Activated CD8-positive, alpha-beta memory T cell treated with anti-CD3 and anti-CD28 coated beads, Interleukin-2, amount 50 U/mL, for 1 hour (primary cell): ENCODE results near the gene CTRB2.

Experiments
- DNase-seq: peaks from one replicate; pipeline ENCODE4 v3.0.0-alpha.2; 2020; ENCODE audit errors: extremely low read depth

Gene CTRB2

DNA sequence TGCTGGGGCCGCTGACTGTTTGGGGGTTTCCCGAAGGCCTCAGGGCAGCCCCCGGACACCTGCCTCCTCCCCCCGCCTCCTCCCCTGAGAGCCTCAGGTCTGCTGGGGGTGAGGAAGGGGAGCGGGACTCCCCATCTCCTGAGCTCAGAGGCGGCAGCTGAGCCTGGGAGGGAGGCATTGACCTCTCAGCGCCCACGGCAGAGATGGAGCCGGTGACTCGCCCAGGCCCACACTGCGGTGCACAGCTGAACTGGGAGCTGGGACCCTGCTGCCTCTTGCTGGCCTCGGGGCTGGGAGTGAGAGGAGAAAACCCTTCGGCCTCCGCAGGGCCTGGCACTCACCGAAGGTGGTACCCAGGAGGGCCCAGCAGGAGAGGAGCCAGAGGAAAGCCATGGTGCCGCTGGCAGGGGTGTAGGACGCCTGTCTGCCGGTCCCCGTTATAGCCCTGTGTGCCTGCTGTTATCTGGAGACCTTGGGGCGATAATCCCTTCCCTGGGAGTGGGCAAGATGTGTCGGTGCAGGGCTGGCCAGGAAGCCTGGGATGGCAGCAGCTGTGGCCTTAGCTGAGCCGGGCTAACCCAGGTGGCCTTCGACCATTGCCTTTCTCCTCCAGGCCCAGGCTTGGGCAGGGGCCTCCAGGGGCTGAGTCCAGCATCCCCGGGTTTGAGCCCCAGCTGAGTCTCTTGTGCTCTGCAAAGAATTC is at the start of gene CTRB2:
CTRB2 (minus strand) TSS at position 413 of the 703 bp plus-strand sequence; CDS start at position 393, 20 bp downstream.
- no peak for DNase-seq

DNA sequence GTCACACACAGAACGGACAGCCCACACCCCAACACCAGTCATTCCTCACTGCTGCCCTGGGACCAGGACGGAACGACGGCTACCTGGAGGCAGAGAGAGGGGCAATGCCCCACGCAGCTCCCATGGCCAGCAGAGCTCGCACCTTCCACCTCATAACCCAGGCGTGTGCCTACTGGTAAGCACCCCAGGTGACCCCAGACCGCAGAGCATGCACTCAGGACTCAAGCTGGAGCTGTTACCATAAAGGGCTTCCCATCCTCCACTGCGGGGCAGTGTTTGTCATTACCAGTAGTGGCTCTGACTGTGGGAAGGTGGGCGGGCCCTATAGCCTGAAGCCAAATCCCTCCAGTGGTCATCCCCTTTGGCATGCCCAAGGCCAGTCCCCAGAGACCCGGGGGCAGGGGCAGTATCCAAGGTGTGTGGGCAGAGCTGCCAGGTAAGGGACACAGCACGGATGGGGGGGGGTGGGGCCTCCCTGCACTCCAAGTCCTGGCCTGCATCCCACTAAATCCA is 49.2 kb upstream of the CTRB2 start:
- DNase-seq: no peak

GRCh38 chr16:75254359-75254837 is 47.4 kb upstream of the CTRB2 start:
- no peak for DNase-seq

DNA sequence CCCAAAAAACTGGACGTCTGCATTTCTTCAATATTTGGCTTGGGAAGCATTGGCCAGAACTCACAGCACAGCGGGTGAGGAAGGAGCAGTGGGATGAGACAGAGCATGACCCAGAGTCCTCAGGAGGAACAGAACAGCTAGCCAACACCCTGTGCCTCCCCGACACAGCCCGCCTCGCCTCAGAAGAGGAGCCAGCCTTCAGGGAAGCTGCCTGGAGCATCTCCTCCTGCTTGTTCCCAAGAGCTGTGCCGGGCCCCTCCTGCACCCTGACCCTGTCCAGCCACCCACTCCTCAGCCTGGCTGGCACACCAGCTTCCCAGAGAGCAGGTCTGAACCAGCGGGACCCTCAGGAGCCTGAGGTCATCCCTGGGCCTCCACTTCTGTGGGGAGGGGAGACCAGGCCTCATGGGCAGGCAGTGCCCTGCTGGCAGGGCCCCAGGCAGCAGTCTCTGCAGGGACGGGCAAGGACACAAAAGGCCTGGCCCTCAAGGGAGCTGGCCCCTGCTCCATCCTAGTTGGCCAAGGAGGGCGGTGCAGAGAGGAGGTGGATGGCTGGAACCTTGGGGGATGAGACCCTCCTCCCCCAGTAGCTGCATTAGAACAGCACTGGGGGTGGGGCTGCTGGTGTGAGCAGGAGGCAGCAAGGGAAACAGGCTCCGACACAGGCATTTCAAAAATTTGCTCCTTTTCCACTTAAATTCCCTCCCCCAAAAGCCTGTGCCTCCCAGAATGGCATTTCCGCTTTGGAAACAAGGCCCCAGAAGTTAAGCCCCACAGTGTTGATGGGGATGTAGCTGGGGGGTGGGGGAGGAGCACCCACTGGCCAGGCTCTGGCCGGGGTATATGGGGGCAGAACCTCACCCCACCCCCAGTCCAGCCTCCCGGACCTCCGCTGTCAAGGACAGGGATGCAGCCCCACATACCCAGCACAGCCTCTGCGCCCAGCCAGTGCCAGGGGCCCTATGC is 46.3 kb upstream of the CTRB2 start:
- DNase-seq: no peak

GRCh38 chr16:75252049-75252864 is 45.3 kb upstream of the CTRB2 start:
- no peak for DNase-seq

DNA sequence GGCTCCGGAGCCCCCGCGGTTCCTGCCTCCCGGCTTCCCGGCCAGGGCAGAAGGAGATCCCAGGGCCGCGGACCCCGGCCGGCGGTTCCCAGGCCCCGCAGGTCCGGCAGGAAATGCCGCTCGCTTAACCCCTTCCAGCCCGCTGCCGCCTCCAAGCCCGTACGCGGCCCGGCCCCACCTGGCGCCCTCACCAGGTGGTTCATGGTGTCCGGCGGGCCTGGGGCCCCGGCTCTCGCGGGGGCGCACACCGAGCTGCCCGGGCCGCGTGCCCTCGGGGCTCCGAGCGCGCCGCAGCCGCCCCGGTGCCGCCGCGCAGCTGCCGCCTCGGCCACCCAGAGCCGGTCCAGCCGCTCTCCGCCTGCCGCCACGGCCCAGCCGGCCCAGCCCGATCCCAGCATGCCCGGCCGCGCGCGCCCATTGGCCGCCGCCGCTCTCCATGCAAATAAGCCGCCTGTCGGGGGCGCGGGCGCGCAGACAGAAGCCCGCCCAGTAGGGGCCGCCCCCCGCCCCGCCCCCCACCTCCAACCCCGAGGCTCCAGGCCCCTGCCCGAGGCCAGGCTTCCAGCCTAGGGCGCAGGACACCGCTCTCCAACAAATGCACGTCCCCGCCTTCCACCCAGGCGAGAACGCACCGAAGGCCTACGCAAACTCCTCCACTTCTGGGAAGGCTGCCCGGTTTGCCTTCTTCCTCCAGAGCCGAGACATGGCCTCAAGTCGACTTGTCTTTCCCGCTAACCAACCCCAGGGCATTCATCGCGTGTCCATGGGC is 44.5 kb upstream of the CTRB2 start, which contains the start of gene BCAR1:
BCAR1 (minus strand) TSS at position 345 of the 769 bp plus-strand sequence; CDS start at position 203, 142 bp downstream.
- DNase-seq: no peak

DNA sequence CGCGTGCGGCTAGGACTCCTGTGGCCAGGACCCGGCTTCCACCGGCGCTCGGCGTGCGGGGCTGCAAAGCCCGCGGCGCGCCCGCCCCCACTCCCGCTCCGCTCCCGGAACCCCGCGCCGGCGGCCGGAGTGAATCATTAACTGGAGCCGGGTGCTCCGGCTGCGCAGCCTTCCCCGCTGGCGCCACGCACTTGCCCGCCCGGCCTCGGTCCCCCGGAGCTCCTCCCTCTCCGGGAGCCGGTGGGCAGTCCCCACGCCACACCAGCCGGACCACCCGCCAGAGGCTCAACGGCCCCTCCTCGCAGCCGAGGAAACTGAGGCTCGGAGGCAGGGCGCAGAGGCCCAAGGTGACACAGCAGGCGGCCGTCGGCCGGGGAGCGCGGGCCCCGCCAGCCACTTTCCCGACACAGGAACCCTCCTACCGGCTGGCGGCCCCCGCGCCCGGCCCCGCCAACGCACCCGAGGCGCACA is 43.9 kb upstream of the CTRB2 start:
- no peak for DNase-seq

DNA sequence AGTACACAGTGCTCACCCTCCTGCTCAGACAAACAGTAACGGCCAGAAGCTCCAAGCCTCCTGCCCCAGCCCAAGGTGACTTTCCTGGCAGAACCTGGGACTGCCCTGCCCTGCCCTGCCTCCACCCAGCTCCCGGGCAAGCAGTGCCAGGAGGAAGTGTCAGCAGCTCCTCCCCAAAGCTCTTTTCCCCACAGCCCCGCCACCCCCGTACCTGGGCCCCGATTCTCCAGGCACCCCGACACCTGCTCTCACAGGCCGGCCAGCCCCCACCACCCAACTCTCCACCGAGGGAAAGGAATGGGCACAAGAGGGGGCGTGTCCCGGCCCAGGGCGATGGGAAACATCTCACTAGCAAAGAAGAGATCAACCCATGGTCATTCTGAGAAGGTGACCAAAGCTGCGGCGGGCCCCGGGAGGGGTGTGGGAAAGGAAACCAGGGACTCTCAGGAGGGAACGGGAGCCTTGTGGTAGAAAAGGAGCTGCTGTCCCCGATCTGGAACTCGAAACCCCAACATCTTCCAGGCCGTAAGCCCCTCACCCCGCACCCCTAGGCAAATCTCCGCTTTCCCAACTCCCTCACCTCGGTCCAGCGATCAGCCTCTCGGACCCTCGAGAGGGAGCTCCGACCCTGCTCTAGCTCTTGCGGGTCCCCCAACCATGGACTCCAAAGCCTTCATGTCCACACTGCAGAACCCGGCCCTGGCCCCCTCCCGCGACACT is 43.3 kb upstream of the CTRB2 start:
- no peak for DNase-seq

- no peak for DNase-seq
Observed at GRCh38 chr16:75249441-75249840, 42.5 kb upstream of the CTRB2 start.

DNA sequence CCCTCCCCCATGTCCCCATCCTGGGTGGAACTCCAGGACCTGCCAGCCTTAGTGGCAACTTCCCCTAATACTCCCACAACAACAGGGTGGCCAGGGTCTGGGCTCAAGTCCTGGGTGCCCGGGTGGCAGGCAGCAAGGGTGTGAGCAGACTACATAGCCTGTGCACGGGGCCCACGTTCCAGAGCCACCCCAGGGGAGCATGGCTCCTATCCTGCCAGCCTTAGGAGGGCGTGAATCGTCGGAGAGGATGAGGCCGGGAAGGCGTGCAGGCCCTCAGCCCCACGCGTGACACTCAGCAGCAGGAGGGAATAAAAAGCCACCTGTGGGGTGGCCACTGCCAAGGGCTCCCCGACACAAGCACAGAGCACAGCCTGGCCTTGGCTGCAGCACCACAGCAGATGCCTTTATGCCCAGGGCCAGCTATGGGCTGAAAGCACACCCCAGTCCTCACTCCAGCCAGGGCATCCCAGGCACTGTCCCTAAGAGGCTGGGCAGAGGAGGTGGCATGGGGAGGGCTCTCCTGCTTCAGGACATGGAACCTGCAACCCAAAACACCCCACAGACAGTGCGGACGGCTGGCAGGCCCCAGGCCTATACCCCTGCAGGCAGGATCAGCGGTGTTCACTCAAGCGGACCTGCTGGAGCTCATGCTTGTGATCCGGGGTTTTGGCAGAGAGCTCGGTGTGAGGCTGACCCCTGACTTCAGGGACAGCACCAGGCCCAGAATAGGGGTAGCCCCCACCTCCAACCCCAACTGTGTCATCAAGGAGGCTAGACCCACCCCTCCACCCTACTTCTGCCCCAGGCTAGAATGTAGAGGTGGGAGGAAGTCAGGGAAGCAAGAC is 41.8 kb upstream of the CTRB2 start:
- no peak for DNase-seq

DNA sequence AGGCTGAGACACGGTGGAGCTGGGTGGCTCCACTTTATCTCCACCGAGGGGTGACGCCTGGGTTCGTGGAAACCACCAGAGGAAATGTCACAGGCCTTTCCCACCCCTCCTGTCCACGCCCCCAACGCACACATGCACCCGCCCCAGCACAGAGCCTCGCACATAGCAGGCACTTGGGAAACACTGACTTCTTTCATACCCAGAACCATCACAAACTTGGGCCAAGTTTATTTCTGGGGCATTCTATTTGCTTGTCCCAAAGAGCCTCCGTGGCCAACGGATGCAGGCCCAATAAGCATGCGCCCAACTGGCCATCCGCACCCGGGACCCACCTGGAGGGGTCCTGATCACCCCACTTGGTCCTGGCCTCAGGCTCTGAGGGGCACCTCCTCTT is 41.2 kb upstream of the CTRB2 start:
- no peak for DNase-seq

DNA sequence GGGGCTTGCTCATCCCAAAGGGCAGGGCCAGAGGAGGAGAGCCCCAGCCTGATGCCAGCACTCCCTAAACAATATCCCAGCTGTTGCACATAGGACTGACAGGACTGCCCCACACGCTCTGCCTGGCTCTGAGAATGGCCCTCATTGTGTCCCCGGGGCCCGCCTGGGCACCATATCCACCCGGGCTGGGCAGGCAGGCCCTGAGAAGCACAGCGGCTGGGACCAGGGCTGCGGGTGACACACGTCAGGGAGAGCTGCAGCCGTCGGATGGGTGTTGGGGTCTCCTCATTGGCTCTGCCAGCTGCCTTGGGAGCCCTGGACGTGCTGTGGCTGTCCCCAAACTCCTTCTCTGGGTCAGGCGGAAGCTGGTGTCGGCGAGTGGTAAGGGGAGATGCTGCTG is 40.3 kb upstream of the CTRB2 start:
- no peak for DNase-seq

DNA sequence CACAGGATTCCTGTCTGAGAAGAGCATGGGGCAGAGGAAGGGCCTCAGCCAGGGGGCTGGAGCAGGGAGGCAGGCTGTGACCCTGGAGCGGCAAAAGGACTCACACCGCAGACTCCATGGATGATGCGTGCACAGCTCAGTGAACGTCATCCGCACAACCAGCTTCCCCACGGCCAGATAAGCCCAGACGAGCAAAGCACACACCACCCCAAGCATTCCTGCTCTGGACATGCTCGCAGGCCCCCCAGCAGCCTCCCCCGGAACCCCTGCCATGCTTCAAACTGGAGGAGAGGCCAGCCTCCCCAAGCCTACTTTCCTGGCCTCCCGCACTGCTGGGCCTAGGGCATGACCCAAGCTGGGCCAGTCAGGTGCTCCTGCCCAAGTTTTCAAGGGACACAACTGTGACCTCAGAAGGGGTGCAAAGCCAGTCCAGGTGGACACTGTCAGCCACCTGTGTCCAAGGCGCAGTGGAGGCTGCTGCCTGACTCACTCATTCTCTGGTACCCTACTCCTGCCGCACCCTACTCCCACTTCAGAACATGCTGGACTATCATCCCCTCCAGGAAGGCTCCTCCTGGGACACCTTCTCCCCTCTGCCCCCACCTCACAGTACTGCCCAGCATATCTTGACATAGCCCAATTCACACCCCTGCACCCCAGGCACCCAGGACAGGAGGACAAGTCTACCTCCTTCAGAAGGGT is 39.7 kb upstream of the CTRB2 start:
- no peak for DNase-seq

- no peak for DNase-seq
Observed at GRCh38 chr16:75244844-75245758, 38.1 kb upstream of the CTRB2 start.

DNA sequence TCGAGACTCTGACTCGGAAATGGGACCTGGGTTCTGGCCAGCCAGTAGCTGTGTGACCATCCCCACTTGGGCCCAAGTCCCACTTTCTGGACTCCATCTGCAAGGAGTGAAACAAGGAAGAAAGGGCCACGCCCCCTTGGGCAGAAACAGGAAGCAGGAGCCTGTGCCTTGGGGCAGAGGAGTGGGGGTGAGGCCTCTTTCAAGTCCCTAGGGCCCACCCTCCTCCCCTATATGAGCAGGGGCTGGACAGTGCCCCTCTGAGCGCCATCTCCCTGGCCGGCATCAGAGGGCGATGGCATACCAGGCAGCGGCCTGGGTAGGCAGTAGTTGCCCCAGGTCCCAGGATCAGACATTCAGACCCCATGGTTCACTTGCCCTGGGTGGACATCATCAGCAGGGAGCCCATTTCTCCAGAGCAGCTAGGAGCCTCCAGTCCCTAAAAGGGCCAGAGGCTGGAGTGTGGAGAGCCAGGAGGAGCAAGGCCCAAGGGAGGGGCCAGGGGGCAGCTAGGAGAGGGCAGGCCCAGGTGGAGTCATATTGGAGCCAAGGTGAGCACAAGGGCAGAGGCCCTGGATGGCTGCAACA is 37.4 kb upstream of the CTRB2 start:
- no peak for DNase-seq

- DNase-seq: no peak
Observed at GRCh38 chr16:75243667-75244224, 36.8 kb upstream of the CTRB2 start.
